ENCODE results near the gene MVB12A.

DNA sequence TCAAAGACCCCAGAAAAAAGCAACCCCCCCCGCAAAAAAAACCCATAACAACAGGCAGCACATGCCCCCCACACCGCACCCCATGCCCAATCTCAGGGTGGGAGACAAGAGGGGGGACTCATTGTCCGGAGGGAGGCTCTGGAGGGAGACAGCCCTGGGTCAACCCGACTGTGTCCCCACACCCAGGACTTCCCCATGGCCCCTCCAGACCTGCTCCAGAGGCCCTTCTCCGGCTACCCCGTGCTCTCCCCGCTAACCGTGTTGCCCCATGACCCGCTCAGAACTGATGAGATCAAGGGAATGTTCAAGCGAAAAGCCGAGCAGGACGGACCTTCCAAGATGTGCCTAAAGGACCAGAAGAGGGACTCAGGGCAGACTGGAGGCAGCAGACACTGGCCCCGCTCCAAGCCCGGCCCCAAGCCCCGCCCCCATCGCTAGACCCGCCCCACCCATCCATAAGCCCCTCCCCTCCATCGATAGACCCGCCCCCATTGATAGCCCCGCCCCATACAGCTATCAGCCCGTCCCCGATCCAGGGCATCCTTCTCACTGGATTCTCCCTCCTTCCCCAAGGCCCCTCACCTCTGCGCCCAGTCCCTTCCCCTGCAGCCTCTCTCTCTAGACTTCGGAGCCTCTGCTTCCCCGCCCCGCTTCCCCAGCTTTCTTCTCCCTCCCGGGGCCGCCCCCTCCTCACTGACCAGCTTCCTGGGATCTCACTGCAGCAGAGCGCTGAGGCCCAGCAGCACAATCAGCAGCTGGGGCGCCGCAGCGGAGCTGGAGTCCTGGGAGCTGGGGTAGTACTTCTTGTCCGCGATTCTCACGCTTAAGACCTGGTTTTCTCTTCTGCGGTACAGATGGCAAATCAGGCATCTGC, 16.6 kb upstream of the MVB12A start:
- TF ChIP-seq EZH2 (IDR thresholded peaks at IDR 0.05; ENCODE audit: low read depth, unreplicated experiment): no peak
- TF ChIP-seq POLR2AphosphoS5 (IDR thresholded peaks at IDR 0.05; ENCODE audit: low read depth): peak; percentile 50
- TF ChIP-seq, protein P1, sequence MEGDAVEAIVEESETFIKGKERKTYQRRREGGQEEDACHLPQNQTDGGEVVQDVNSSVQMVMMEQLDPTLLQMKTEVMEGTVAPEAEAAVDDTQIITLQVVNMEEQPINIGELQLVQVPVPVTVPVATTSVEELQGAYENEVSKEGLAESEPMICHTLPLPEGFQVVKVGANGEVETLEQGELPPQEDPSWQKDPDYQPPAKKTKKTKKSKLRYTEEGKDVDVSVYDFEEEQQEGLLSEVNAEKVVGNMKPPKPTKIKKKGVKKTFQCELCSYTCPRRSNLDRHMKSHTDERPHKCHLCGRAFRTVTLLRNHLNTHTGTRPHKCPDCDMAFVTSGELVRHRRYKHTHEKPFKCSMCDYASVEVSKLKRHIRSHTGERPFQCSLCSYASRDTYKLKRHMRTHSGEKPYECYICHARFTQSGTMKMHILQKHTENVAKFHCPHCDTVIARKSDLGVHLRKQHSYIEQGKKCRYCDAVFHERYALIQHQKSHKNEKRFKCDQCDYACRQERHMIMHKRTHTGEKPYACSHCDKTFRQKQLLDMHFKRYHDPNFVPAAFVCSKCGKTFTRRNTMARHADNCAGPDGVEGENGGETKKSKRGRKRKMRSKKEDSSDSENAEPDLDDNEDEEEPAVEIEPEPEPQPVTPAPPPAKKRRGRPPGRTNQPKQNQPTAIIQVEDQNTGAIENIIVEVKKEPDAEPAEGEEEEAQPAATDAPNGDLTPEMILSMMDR (conservative IDR thresholded peaks at IDR 0.05; ENCODE audit: low read depth in 2 of 2): no peak
- no peak for TF ChIP-seq EZH2phosphoT487 (IDR thresholded peaks at IDR 0.05; ENCODE audit: unreplicated experiment)
